H9 (cell line): ENCODE data around the gene KCNJ16. TPM values are rescaled to one million over a fixed set of nuclear protein-coding genes. Genes with fewer than 3 reads are reported as not detected.
A peak's percentile ranks its signal among the peaks of the same experiment; 100 is the strongest.

ENCODE experiments used
- DNase-seq: peaks from one replicate; pipeline ENCODE4 v3.0.0-alpha.2; 2017
- H2AFZ ChIP-seq: one replicate; pipeline ENCODE4 v1.6.1; 2013; ENCODE audit warnings: mild to moderate bottlenecking, low read length, control low read depth, moderate library complexity
- H2AK5ac ChIP-seq: 2 replicates; pipeline ENCODE4 v1.6.1; 2013; ENCODE audit warnings: low read length, control low read depth, mixed read lengths; ENCODE audit not compliant: insufficient read length
- H2BK120ac ChIP-seq: one replicate; pipeline ENCODE4 v1.6.1; 2013; ENCODE audit warnings: low read depth, mild to moderate bottlenecking, low read length, control low read depth, inconsistent platforms; ENCODE audit not compliant: poor library complexity, severe bottlenecking
- H2BK12ac ChIP-seq: 2 replicates; pipeline ENCODE4 v1.6.1; 2013; ENCODE audit warnings: low read length, control low read depth, mixed read lengths, low read depth; ENCODE audit not compliant: insufficient read length
- H2BK15ac ChIP-seq: 2 replicates; pipeline ENCODE4 v1.6.1; 2013; ENCODE audit warnings: low read depth, low read length, control low read depth
- H2BK20ac ChIP-seq: one replicate; pipeline ENCODE4 v1.6.1; 2013; ENCODE audit warnings: low read depth, mild to moderate bottlenecking, low read length, control low read depth, inconsistent platforms; ENCODE audit not compliant: poor library complexity, severe bottlenecking
- H2BK5ac ChIP-seq: 2 replicates; pipeline ENCODE4 v1.6.1; 2013; ENCODE audit warnings: low read length, control low read depth, mixed read lengths; ENCODE audit not compliant: insufficient read length
- H3K14ac ChIP-seq: 2 replicates; pipeline ENCODE4 v1.6.1; 2013; ENCODE audit warnings: low read length, control low read depth; ENCODE audit not compliant: insufficient read depth
- H3K18ac ChIP-seq: 2 replicates; pipeline ENCODE4 v1.6.1; 2013; ENCODE audit warnings: low read depth, mild to moderate bottlenecking, mixed read lengths, low read length, control low read depth; ENCODE audit not compliant: insufficient read length
- H3K23ac ChIP-seq: 2 replicates; pipeline ENCODE4 v1.6.1; 2013; ENCODE audit warnings: low read length, control low read depth, mixed read lengths, low read depth; ENCODE audit not compliant: insufficient read length
- H3K23me2 ChIP-seq: 2 replicates; pipeline ENCODE4 v1.6.1; 2013; ENCODE audit warnings: low read depth, mild to moderate bottlenecking, mixed read lengths, low read length, control low read depth; ENCODE audit not compliant: insufficient read length, poor library complexity, severe bottlenecking
- H3K27ac ChIP-seq: 2 replicates; pipeline ENCODE4 v1.5.1; 2013; ENCODE audit warnings: low read length, control low read depth, mixed read lengths, low read depth; ENCODE audit not compliant: insufficient read length
- H3K27me3 ChIP-seq: 2 replicates; pipeline ENCODE4 v1.6.1; 2013; ENCODE audit warnings: low read length, control low read depth, inconsistent platforms; ENCODE audit not compliant: insufficient read depth
- H3K4ac ChIP-seq: 2 replicates; pipeline ENCODE4 v1.6.1; 2013; ENCODE audit warnings: low read depth, mild to moderate bottlenecking, control low read depth, inconsistent platforms, low read length, moderate library complexity
- H3K4me1 ChIP-seq: 2 replicates; pipeline ENCODE4 v1.6.1; 2013; ENCODE audit warnings: low read length, control low read depth, inconsistent platforms; ENCODE audit not compliant: insufficient read depth
- H3K4me2 ChIP-seq: 2 replicates; pipeline ENCODE4 v1.6.1; 2013; ENCODE audit warnings: low read length, control low read depth, mixed read lengths; ENCODE audit not compliant: insufficient read length, insufficient read depth
- H3K56ac ChIP-seq: 2 replicates; pipeline ENCODE4 v1.6.1; 2013; ENCODE audit warnings: low read depth, mild to moderate bottlenecking, mixed read lengths, low read length, control low read depth; ENCODE audit not compliant: insufficient read length
- H3K79me1 ChIP-seq: 2 replicates; pipeline ENCODE4 v1.6.1; 2013; ENCODE audit warnings: low read depth, mild to moderate bottlenecking, moderate library complexity, low read length, control low read depth, inconsistent platforms; ENCODE audit not compliant: insufficient read depth, poor library complexity, severe bottlenecking
- H3K79me2 ChIP-seq: 2 replicates; pipeline ENCODE4 v1.6.1; 2013; ENCODE audit warnings: low read length, control low read depth, inconsistent platforms; ENCODE audit not compliant: insufficient read depth
- H3K9ac ChIP-seq: 2 replicates; pipeline ENCODE4 v1.6.1; 2013; ENCODE audit warnings: low read length, control low read depth, mixed read lengths; ENCODE audit not compliant: insufficient read length; ENCODE audit errors: extremely low read depth
- H3K9me3 ChIP-seq: one replicate; pipeline ENCODE4 v1.6.1; 2013; ENCODE audit warnings: low read depth, low read length, inconsistent platforms; ENCODE audit not compliant: control insufficient read depth
- H3T11ph ChIP-seq: one replicate; pipeline ENCODE4 v1.6.1; 2013; ENCODE audit warnings: mild to moderate bottlenecking, low read length, control low read depth, inconsistent platforms
- H4K20me1 ChIP-seq: one replicate; pipeline ENCODE4 v1.6.1; 2013; ENCODE audit not compliant: control insufficient read depth, insufficient read length, insufficient read depth
- H4K5ac ChIP-seq: 2 replicates; pipeline ENCODE4 v1.6.1; 2013; ENCODE audit warnings: low read depth, mild to moderate bottlenecking, mixed read lengths, low read length, control low read depth; ENCODE audit not compliant: insufficient read length
- H4K8ac ChIP-seq: replicated peaks from 2 replicates; pipeline ENCODE4 v1.6.1; 2013; ENCODE audit warnings: low read length, control low read depth, mixed read lengths, low read depth; ENCODE audit not compliant: insufficient read length
- H4K91ac ChIP-seq: 2 replicates; pipeline ENCODE4 v1.6.1; 2013; ENCODE audit warnings: low read depth, mild to moderate bottlenecking, moderate library complexity, mixed read lengths, low read length, control low read depth; ENCODE audit not compliant: insufficient read length
- H3K27ac Mint-ChIP-seq, 3 experiments: 2 replicates in 2 of 3; 3 replicates in 1 of 3; pipeline ENCODE4 v1.8.0; 2020 to 2021; ENCODE audit warnings: mixed read lengths in 3 of 3, mild to moderate bottlenecking in 1 of 3, moderate library complexity in 1 of 3
- H3K27me3 Mint-ChIP-seq: 2 replicates; pipeline ENCODE4 v1.8.0; 2021; ENCODE audit warnings: low read depth, mild to moderate bottlenecking, moderate library complexity, mixed read lengths
- H3K36me3 Mint-ChIP-seq, 3 experiments: 2 replicates in 2 of 3; 3 replicates in 1 of 3; pipeline ENCODE4 v1.8.0; 2020 to 2021; ENCODE audit warnings: low read depth in 3 of 3, mixed read lengths in 3 of 3; ENCODE audit not compliant: insufficient read depth in 1 of 3
- H3K4me1 Mint-ChIP-seq, 2 experiments: 2 replicates each; pipeline ENCODE4 v1.8.0; 2020; ENCODE audit warnings: mixed read lengths in 2 of 2
- H3K4me3 Mint-ChIP-seq, 2 experiments: 2 replicates in 1 of 2; 3 replicates in 1 of 2; pipeline ENCODE4 v1.8.0; 2020 to 2021; ENCODE audit warnings: mild to moderate bottlenecking in 2 of 2, mixed read lengths in 2 of 2, moderate library complexity in 1 of 2
- H3K9me3 Mint-ChIP-seq, 2 experiments: 2 replicates in 1 of 2; 3 replicates in 1 of 2; pipeline ENCODE4 v1.8.0; 2020; ENCODE audit warnings: mild to moderate bottlenecking in 2 of 2, mixed read lengths in 2 of 2, moderate library complexity in 1 of 2
- CTCF ChIP-seq: fragments of 200-600 bp; sonication (generic); conservative IDR thresholded peaks from 3 replicates; pipeline ENCODE4 v1.8.0; 2021; ENCODE audit warnings: antibody characterized with exemption, mild to moderate bottlenecking
- WGBS: extraction: QIAGEN DNeasy Blood & Tissue Kit; methylation state at CpG from one replicate; pipeline ENCODE4 v1.1.7; 2013; ENCODE audit warnings: missing lambda C conversion rate, low lambda C conversion rate, mixed read lengths; ENCODE audit not compliant: insufficient read length; ENCODE audit errors: extremely low coverage; 5-methylcytosine and 5-hydroxymethylcytosine counted together
- total RNA-seq: library from RNA; stranded (reverse); gene quantifications from 2 replicates; pipeline ENCODE4 v1.2.1, GENCODE V29; 2021

KCNJ16 gene
- total RNA-seq, 1 experiment from 2014 or later = not detected

- Histone ChIP-seq H3K4ac (no peak overlapping the region), H3K18ac (no peak overlapping the region), H3T11ph (no peak overlapping the region), H3K27me3 (no peaks in the 10 kb centered on the region), H2BK12ac (no peak overlapping the region), H3K4me1 (no peaks in the 10 kb centered on the region; the same call in 1 of the 2 replicates), H3K27ac (no peak overlapping the region), H3K79me1 (no peaks in the 10 kb centered on the region), H3K23ac (no peak overlapping the region), H3K9me3 (no peaks in the 10 kb centered on the region), H3K23me2 (no peaks in the 10 kb centered on the region), H4K8ac (no peak overlapping the region), H4K20me1 (no peaks in the 10 kb centered on the region), H3K56ac (no peak overlapping the region), H3K9ac (no peak overlapping the region), H2BK5ac (no peak overlapping the region), H3K4me2 (no peak overlapping the region), H3K14ac (no peak overlapping the region), H2BK15ac (no peak overlapping the region), H4K91ac (no peak overlapping the region), H2AK5ac (no peak overlapping the region), H4K5ac (no peak overlapping the region), H2BK20ac (no peak overlapping the region), H2BK120ac (no peak overlapping the region), H2AFZ (no peak overlapping the region), H3K79me2 (no peaks in the 10 kb centered on the region)
- no peaks in the 10 kb centered on the region for H3K36me3 Mint-ChIP-seq
- H3K27ac Mint-ChIP-seq = 0 out of 7 replicates have a peak overlapping the region, but pooled peaks of 1 of the 3 experiments have one; percentile 18
- H3K27me3 Mint-ChIP-seq = no peaks in the 10 kb centered on the region
- no peak for TF ChIP-seq CTCF
- WGBS = no CpG with 5 or more reads among the region's 3 CpGs
- H3K4me1 Mint-ChIP-seq = peaks cover 2 to 7% of the 10 kb centered on the region in 2 experiments; a peak in 2 of 4 replicates
- no peak overlapping the region for H3K4me3 Mint-ChIP-seq
- no peak for DNase-seq
- no peaks in the 10 kb centered on the region for H3K9me3 Mint-ChIP-seq
Observed at GRCh38 chr17:70049801-70050591, 25.0 kb upstream of the KCNJ16 start.
